K562 (cell line): ENCODE results near the gene TMOD3. TPM values are rescaled to one million over a fixed set of nuclear protein-coding genes. Genes with fewer than 3 reads are reported as not detected.

Source experiments
- ATAC-seq: fragments of 200-7000 bp; cut with Tn5 transposase; 3 replicates; pipeline ENCODE4 v1.9.1; 2020; ENCODE audit warnings: moderate library complexity
- BruUV-seq: library from RNA; stranded (reverse); fragments of 400-500 nt; replicated peaks from 2 replicates; lab custom pipeline; 2021; lab: Mats Ljungman, UMichigan
- CTCF ChIA-PET: fragments of 300-600 bp; formaldehyde crosslinking; extraction: SDS; loops from one replicate; lab custom pipeline; 2021; ENCODE audit warnings: low intra/inter-chr PET ratio; lab: Yijun Ruan, JAX
- POLR2A ChIA-PET: fragments of 300-600, 350-650 bp; sonication (Branson Sonifier 250); formaldehyde crosslinking; extraction: SDS; loops from one replicate; lab custom pipeline; 2021; ENCODE audit warnings: antibody characterized with exemption, inconsistent platforms; lab: Yijun Ruan, JAX
- DNase-seq, 4 experiments: peaks; one replicate each; pipeline versions ENCODE4 v3.0.0 to v3.0.0-alpha.2; 2011 to 2018; ENCODE audit warnings: low spot score in 3 of 4, mixed read lengths in 3 of 4; ENCODE audit errors: extremely low read depth in 1 of 4
- FAIRE-seq: peaks from 2 replicates; lab custom pipeline; 2011; peaks lifted over from hg19 to GRCh38; lab: Jason Lieb, UNC
- H2AFZ ChIP-seq: 2 replicates; pipeline ENCODE4 v1.6.0; 2011; ENCODE audit warnings: low read depth, low read length, control low read depth, inconsistent platforms
- H3K27ac ChIP-seq: fragments of 200-600 bp; 3 replicates; pipeline ENCODE4 v1.8.0; 2011; ENCODE audit warnings: low read depth, mild to moderate bottlenecking, control low read depth, inconsistent platforms, low read length, moderate library complexity, mixed read lengths; ENCODE audit errors: extremely low read depth
- H3K27me3 ChIP-seq, 2 experiments: fragments of 300-600 bp in 1 of 2; 2 replicates in 1 of 2; 3 replicates in 1 of 2; pipeline versions ENCODE4 v1.6.0 to v1.8.0; 2011; ENCODE audit warnings: inconsistent platforms in 2 of 2, low read length in 2 of 2, mild to moderate bottlenecking in 1 of 2, mixed read lengths in 1 of 2, moderate library complexity in 1 of 2; ENCODE audit not compliant: control insufficient read depth in 2 of 2, insufficient read depth in 2 of 2
- H3K36me3 ChIP-seq: fragments of 300-600 bp; 3 replicates; pipeline ENCODE4 v1.8.0; 2011; ENCODE audit warnings: mild to moderate bottlenecking, low read length, inconsistent platforms; ENCODE audit not compliant: control insufficient read depth, insufficient read depth
- H3K4me1 ChIP-seq, 2 experiments: fragments of 200-600 bp in 1 of 2; replicated peaks in 1 of 2; 2 replicates in 1 of 2; 3 replicates in 1 of 2; pipeline versions ENCODE4 v1.5.1 to v1.8.0; 2011; ENCODE audit warnings: inconsistent platforms in 2 of 2, low read length in 2 of 2, mild to moderate bottlenecking in 1 of 2, mixed read lengths in 1 of 2, moderate library complexity in 1 of 2; ENCODE audit not compliant: control insufficient read depth in 2 of 2, insufficient read depth in 2 of 2
- H3K4me2 ChIP-seq: 2 replicates; pipeline ENCODE4 v1.6.1; 2011; ENCODE audit warnings: low read length, control low read depth, inconsistent platforms, mixed read lengths; ENCODE audit not compliant: insufficient read depth
- H3K4me3 ChIP-seq: fragments of 200-600 bp; sonication (generic), shearing (Covaris generic); 2 replicates; pipeline ENCODE4 v1.5.1; 2016; ENCODE audit warnings: control low read depth, inconsistent platforms
- H3K79me2 ChIP-seq: fragments of 200-600 bp; 3 replicates; pipeline ENCODE4 v1.8.0; 2011; ENCODE audit warnings: low read length, inconsistent platforms; ENCODE audit not compliant: control insufficient read depth, insufficient read depth
- H3K9ac ChIP-seq, 2 experiments: 2 replicates each; pipeline versions ENCODE4 v1.6.0 to v1.6.1; 2011; ENCODE audit warnings: low read depth in 2 of 2, low read length in 2 of 2, control low read depth in 1 of 2, inconsistent platforms in 1 of 2, mild to moderate bottlenecking in 1 of 2, mixed read lengths in 1 of 2; ENCODE audit not compliant: insufficient read depth in 1 of 2
- H3K9me1 ChIP-seq: one replicate; pipeline ENCODE4 v1.6.0; 2011; ENCODE audit warnings: inconsistent platforms, mild to moderate bottlenecking, low read length, moderate library complexity; ENCODE audit not compliant: control insufficient read depth, insufficient read depth
- H3K9me3 ChIP-seq: replicated peaks from 2 replicates; pipeline ENCODE4 v1.5.1; 2011; ENCODE audit warnings: low read depth, low read length, inconsistent platforms; ENCODE audit not compliant: control insufficient read depth, insufficient read depth
- H4K20me1 ChIP-seq: replicated peaks from 2 replicates; pipeline ENCODE4 v1.6.1; 2011; ENCODE audit warnings: low read length, inconsistent platforms, mixed read lengths; ENCODE audit not compliant: control insufficient read depth, insufficient read depth
- BCOR ChIP-seq: fragments of 450-650 bp; IDR thresholded peaks from 2 replicates; pipeline ENCODE4 v1.6.1; 2016
- CAMTA2 ChIP-seq: fragments of 250-450 bp; sonication (Bioruptor Pico); conservative IDR thresholded peaks from 2 replicates; pipeline ENCODE4 v1.5.1; 2022
- DACH1 ChIP-seq: fragments of 450-650 bp; IDR thresholded peaks from 2 replicates; pipeline ENCODE4 v1.6.1; 2018; ENCODE audit not compliant: partially characterized antibody
- HDAC3 ChIP-seq: fragments of 450-650 bp; IDR thresholded peaks from 2 replicates; pipeline ENCODE4 v1.6.1; 2018; ENCODE audit warnings: borderline replicate concordance, mild to moderate bottlenecking, moderate library complexity; ENCODE audit not compliant: partially characterized antibody
- HINFP ChIP-seq: fragments of 450-650 bp; conservative IDR thresholded peaks from 2 replicates; pipeline ENCODE4 v1.6.1; 2016; ENCODE audit warnings: missing genetic modification characterization, low read depth, mild to moderate bottlenecking, control low read depth, missing compliant biosample characterization
- HMGN3 ChIP-seq: IDR thresholded peaks from 2 replicates; pipeline ENCODE4 v1.6.1; 2011; ENCODE audit warnings: borderline replicate concordance, low read depth, mild to moderate bottlenecking, mixed read lengths, low read length; ENCODE audit not compliant: insufficient read length; ENCODE audit errors: extremely low read depth
- L3MBTL2 ChIP-seq: fragments of 450-650 bp; IDR thresholded peaks from 2 replicates; pipeline ENCODE4 v1.6.1; 2016; ENCODE audit warnings: mild to moderate bottlenecking, moderate library complexity
- MTF1 ChIP-seq: fragments of 250-450 bp; sonication (Bioruptor Pico); IDR thresholded peaks from 2 replicates; pipeline ENCODE4 v1.9.0; 2021; ENCODE audit warnings: moderate library complexity, mild to moderate bottlenecking, inconsistent platforms, borderline replicate concordance
- RBM17 ChIP-seq: fragments of 200-400 bp; formaldehyde crosslinking; IDR thresholded peaks from 2 replicates; pipeline ENCODE4 v1.6.1; 2017; ENCODE audit warnings: low read depth, mild to moderate bottlenecking, low read length, borderline replicate concordance
- SMAD3 ChIP-seq: fragments of 450-650 bp; formaldehyde crosslinking; conservative IDR thresholded peaks from 2 replicates; pipeline ENCODE4 v1.4.0; 2020; ENCODE audit warnings: mild to moderate bottlenecking
- STAT5B ChIP-seq: fragments of 250-450 bp; sonication (Bioruptor Pico); IDR thresholded peaks from 2 replicates; pipeline ENCODE4 v1.8.0; 2021; ENCODE audit warnings: mild to moderate bottlenecking, inconsistent platforms
- TRIM25 ChIP-seq: fragments of 450-650 bp; IDR thresholded peaks from 2 replicates; pipeline ENCODE4 v1.7.0; 2016; ENCODE audit warnings: borderline replicate concordance
- TSHZ1 ChIP-seq: fragments of 250-450 bp; sonication (Bioruptor Pico); IDR thresholded peaks from 2 replicates; pipeline ENCODE4 v1.4.0; 2020; ENCODE audit warnings: mild to moderate bottlenecking, moderate library complexity
- ZNF347 ChIP-seq: fragments of 450-650 bp; formaldehyde crosslinking; IDR thresholded peaks from 2 replicates; pipeline ENCODE4 v1.4.0; 2020; ENCODE audit warnings: low read depth, mild to moderate bottlenecking, moderate library complexity
- ZNF778 ChIP-seq: fragments of 450-650 bp; formaldehyde crosslinking; IDR thresholded peaks from 2 replicates; pipeline ENCODE4 v1.4.0; 2020; ENCODE audit warnings: mild to moderate bottlenecking, moderate library complexity
- whole genome bisulfite sequencing: fragments of 100-300 bp; shearing (Covaris generic); methylation state at CpG from one replicate; pipeline ENCODE4 v1.1.6; 2016; ENCODE audit warnings: low coverage, mixed read lengths; ENCODE audit not compliant: insufficient coverage; ENCODE audit errors: missing lambda C conversion rate; 5-methylcytosine and 5-hydroxymethylcytosine counted together
- in situ Hi-C: fragments of 300-500 bp; cut with MboI; formaldehyde crosslinking; loops from 4 replicates; pipeline ENCODE4 v1.15.0; 2018; ENCODE audit warnings: inconsistent platforms, mixed read lengths
- intact Hi-C: fragments of 100-400 bp; cut with micrococcal nuclease; formaldehyde crosslinking; loops from 2 replicates; pipeline ENCODE4 v1.14.2; 2022
- polyA plus RNA-seq, 8 experiments: library from polyadenylated mRNA; depleted of rRNA in 4 of 8; stranded (reverse) in 5 of 8; unstranded in 3 of 8; fragments of >200 nt; fragmentation: Nextera tagmentation in 2 of 8; fragmentation: Illumina TruSeq in 1 of 8; extraction: Ambion mirVana in 2 of 8; extraction: Trizol in 1 of 8; gene quantifications; 2 replicates each; pipeline versions ENCODE4 v1.2.1 to v1.2.3, GENCODE V29; 2011 to 2014; ENCODE audit warnings: inconsistent platforms in 1 of 8, missing spikeins in 1 of 8
- total RNA-seq, 7 experiments: library from RNA; depleted of rRNA in 6 of 7; stranded (reverse); fragments of >200 nt in 6 of 7; fragmentation: Illumina TruSeq in 2 of 7; extraction: Trizol in 2 of 7; gene quantifications; 2 replicates each; pipeline versions ENCODE4 v1.2.1 to v1.2.3, GENCODE V29; 2011 to 2021; ENCODE audit warnings: low replicate concordance in 1 of 7

Gene TMOD3
- total and polyA plus RNA-seq, 9 of the 15 experiments (the other 6 are each of a cell fraction or from before 2014, with no cell fraction given): 6.8 to 45.0 (median 30.9) TPM

GRCh38 chr15:51889486-51889885 lies 60.0 kb downstream of the TMOD3 start (continued):
- TF ChIP-seq HDAC3: no peak
- no peak for TF ChIP-seq BCOR
- no peak for TF ChIP-seq L3MBTL2
- no peak for TF ChIP-seq HMGN3
- TF ChIP-seq DACH1: no peak

- Histone ChIP-seq H3K79me2 (no peaks in the 10 kb centered on the region), H3K4me1 (no peaks in the 10 kb centered on the region; a peak in 1 of 5 replicates), H3K9me3 (no peaks in the 10 kb centered on the region), H3K4me3 (no peak overlapping the region), H3K9ac (no peak overlapping the region), H3K9me1 (no peaks in the 10 kb centered on the region), H2AFZ (no peak overlapping the region), H4K20me1 (no peaks in the 10 kb centered on the region), H3K27ac (no peak overlapping the region), H3K27me3 (no peaks in the 10 kb centered on the region), H3K4me2 (no peak overlapping the region), H3K36me3 (peaks cover 75% of the 10 kb centered on the region)
- in situ Hi-C loops: no loop called here
- WGBS: 85% methylated on average over 3 of the region's 3 CpGs
- FAIRE-seq (no peak), DNase-seq (no peak), ATAC-seq (no peak)
- ChIA-PET CTCF (no interaction called here), POLR2A (no interaction called here)
- BruUV-seq: no TSS peak
- intact Hi-C loops: no loop called here
- TF ChIP-seq ZNF778 (CRISPR knock-in tag): no peak
- no peak for TF ChIP-seq SMAD3 (CRISPR knock-in tag)
- no peak for TF ChIP-seq RBM17
- TF ChIP-seq STAT5B (CRISPR knock-in tag): no peak
- no peak for TF ChIP-seq TRIM25
- no peak for TF ChIP-seq MTF1
- TF ChIP-seq CAMTA2 (CRISPR knock-in tag): no peak
- TF ChIP-seq HINFP: no peak
- no peak for TF ChIP-seq TSHZ1
- TF ChIP-seq ZNF347 (CRISPR knock-in tag): no peak
Measured at GRCh38 chr15:51904421-51904820, 75.0 kb downstream of the TMOD3 start.
